PC-9 (cell line): ENCODE data around the gene CNDP1. TPM values are rescaled to one million over a fixed set of nuclear protein-coding genes. Genes with fewer than 3 reads are reported as not detected.
"Not testable (repeated sequence)": the region's sequence is repeated elsewhere in the genome, so short reads cannot be mapped to it uniquely, and the experiment has no call there.

Source experiments
- BruUV-seq: library from RNA; stranded (reverse); fragments of 400-500 nt; replicated peaks from 2 replicates; lab custom pipeline; 2021; lab: Mats Ljungman, UMichigan
- CTCF ChIA-PET: fragments of 300-600 bp; sonication (Branson Sonifier 250); formaldehyde crosslinking; loops from one replicate; lab custom pipeline; 2022; ENCODE audit warnings: antibody characterized with exemption; lab: Charles Lee
- POLR2A ChIA-PET: fragments of 300-600 bp; sonication (Branson Sonifier 250); formaldehyde crosslinking; loops from one replicate; lab custom pipeline; 2022; ENCODE audit warnings: antibody characterized with exemption; ENCODE audit not compliant: unreplicated experiment; lab: Charles Lee
- DNase-seq, 2 experiments: peaks; one replicate each; pipeline versions ENCODE4 v3.0.0 to v3.0.0-alpha.2; 2015 to 2022; ENCODE audit warnings: mixed read lengths in 1 of 2
- H2AFZ ChIP-seq: fragments of 200-600 bp; sonication (generic); 2 replicates; pipeline ENCODE4 v1.8.1; 2017; ENCODE audit warnings: antibody characterized with exemption
- H3F3A ChIP-seq: fragments of 200-600 bp; sonication (generic); 2 replicates; pipeline ENCODE4 v1.8.1; 2017; ENCODE audit warnings: antibody characterized with exemption, mild to moderate bottlenecking, low read depth; ENCODE audit not compliant: insufficient read depth
- H3K27ac ChIP-seq: fragments of 200-600 bp; sonication (generic); 2 replicates; pipeline ENCODE4 v1.6.1; 2016; ENCODE audit warnings: mixed run types
- H3K27me3 ChIP-seq: fragments of 200-600 bp; sonication (generic); 2 replicates; pipeline ENCODE4 v1.6.1; 2016; ENCODE audit warnings: low read depth, mixed run types; ENCODE audit not compliant: insufficient read depth
- H3K36me3 ChIP-seq: fragments of 200-600 bp; sonication (generic); 2 replicates; pipeline ENCODE4 v1.6.1; 2016; ENCODE audit warnings: low read depth, mixed run types
- H3K4me1 ChIP-seq: fragments of 200-600 bp; sonication (generic); replicated peaks from 2 replicates; pipeline ENCODE4 v1.6.1; 2016; ENCODE audit warnings: mixed run types; ENCODE audit not compliant: insufficient read depth
- H3K4me2 ChIP-seq: fragments of 200-600 bp; sonication (generic); 2 replicates; pipeline ENCODE4 v1.6.1; 2017; ENCODE audit warnings: mixed run types
- H3K4me3 ChIP-seq: fragments of 200-600 bp; sonication (generic); 2 replicates; pipeline ENCODE4 v1.6.1; 2016; ENCODE audit warnings: mixed run types
- H3K79me2 ChIP-seq: fragments of 200-600 bp; sonication (generic); 2 replicates; pipeline ENCODE4 v1.6.1; 2017; ENCODE audit warnings: low read depth, mixed run types
- H3K9me2 ChIP-seq: fragments of 200-600 bp; sonication (generic); 2 replicates; pipeline ENCODE4 v1.8.1; 2017; ENCODE audit warnings: mild to moderate bottlenecking; ENCODE audit not compliant: insufficient read depth
- H3K9me3 ChIP-seq: fragments of 200-600 bp; sonication (generic); 2 replicates; pipeline ENCODE4 v1.8.1; 2016; ENCODE audit warnings: low read depth; ENCODE audit not compliant: insufficient read depth
- H4K20me1 ChIP-seq: fragments of 200-600 bp; sonication (generic); 2 replicates; pipeline ENCODE4 v1.8.1; 2017; ENCODE audit not compliant: insufficient read depth
- EZH2 ChIP-seq: fragments of 200-600 bp; sonication (generic); IDR thresholded peaks from 2 replicates; pipeline ENCODE4 v1.8.0; 2017; ENCODE audit warnings: antibody characterized with exemption, low read depth
- intact Hi-C: fragments of 100-400 bp; cut with micrococcal nuclease; formaldehyde crosslinking; loops from one replicate; pipeline ENCODE4 v1.10.0; 2022; ENCODE audit not compliant: unreplicated experiment
- total RNA-seq: library from RNA; stranded (reverse); gene quantifications from 2 replicates; pipeline ENCODE4 v1.2.3, GENCODE V29; 2021
- TF ChIP-seq, protein P1 (sequence below): fragments of 200-600 bp; sonication (generic); conservative IDR thresholded peaks from 2 replicates; pipeline ENCODE4 v1.6.1; 2017; ENCODE audit warnings: mixed run types, antibody characterized with exemption, mild to moderate bottlenecking, moderate library complexity

The CNDP1 gene
- total RNA-seq, 1 experiment from 2014 or later, result not detected

DNA sequence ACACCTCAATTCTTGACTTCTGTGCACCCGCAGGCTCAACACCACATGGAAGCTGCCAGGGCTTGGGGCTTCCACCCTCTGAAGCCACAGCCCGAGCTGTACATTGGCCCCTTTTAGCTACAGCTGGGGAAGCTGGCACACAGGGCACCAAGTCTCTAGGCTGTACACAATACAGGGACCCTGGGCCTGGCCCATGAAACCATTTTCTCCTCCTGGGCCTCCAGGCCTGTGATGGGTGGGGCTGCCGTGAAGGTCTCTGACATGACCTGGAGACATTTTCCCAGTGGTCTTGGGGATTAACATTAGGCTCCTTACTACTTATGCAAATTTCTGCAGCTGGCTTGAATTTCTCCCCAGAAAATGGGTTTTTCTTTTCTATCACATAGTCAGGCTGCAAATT is 31.7 kb downstream of the CNDP1 start:
- H3K4me3 ChIP-seq, H3K79me2 ChIP-seq, H3K36me3 ChIP-seq, H3K4me2 ChIP-seq, CTCF ChIA-PET, H3K4me1 ChIP-seq, H2AFZ ChIP-seq, H3F3A ChIP-seq, H4K20me1 ChIP-seq, DNase-seq, H3K27ac ChIP-seq, H3K9me2 ChIP-seq, BruUV-seq, H3K9me3 ChIP-seq, POLR2A ChIA-PET, intact Hi-C loops: not testable (repeated sequence)
- H3K27me3 ChIP-seq, result peaks cover 93% of the 10 kb centered on the region

DNA sequence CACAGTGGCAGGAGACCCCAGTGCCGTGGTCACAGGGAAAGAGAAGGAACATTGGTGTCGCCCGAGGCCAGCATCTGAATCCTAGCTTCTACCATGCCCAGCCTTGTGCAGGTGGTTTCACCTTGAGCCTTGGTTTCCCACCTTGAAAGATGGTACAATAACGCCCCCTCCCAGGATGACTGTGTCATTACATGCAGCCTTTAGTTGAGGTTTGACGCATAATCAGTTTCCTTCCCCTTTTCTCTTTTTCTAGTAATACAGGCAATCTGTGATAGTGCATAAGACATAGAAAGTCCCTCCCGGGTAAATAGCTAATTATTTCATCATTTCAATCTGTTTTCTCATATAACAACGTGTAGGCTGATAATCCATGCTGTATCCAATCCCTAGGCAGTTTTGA is 33.5 kb downstream of the CNDP1 start:
- H3K9me3 ChIP-seq, result no peaks in the 10 kb centered on the region; the same call in 1 of the 2 replicates
- no peaks in the 10 kb centered on the region for H3K36me3 ChIP-seq
- H3K27me3 ChIP-seq, result peaks cover 91% of the 10 kb centered on the region
- H3K27ac ChIP-seq, result no peak overlapping the region
- H4K20me1 ChIP-seq, result no peaks in the 10 kb centered on the region
- H3K4me1 ChIP-seq, result no peaks in the 10 kb centered on the region
- H3K4me2 ChIP-seq, result no peak overlapping the region
- intact Hi-C loops, result no loop called here
- H3K4me3 ChIP-seq, result no peak overlapping the region
- no peak for DNase-seq
- no peaks in the 10 kb centered on the region for H3K79me2 ChIP-seq
- no TSS peak for BruUV-seq
- CTCF ChIA-PET, result no interaction called here
- TF ChIP-seq, protein P1, sequence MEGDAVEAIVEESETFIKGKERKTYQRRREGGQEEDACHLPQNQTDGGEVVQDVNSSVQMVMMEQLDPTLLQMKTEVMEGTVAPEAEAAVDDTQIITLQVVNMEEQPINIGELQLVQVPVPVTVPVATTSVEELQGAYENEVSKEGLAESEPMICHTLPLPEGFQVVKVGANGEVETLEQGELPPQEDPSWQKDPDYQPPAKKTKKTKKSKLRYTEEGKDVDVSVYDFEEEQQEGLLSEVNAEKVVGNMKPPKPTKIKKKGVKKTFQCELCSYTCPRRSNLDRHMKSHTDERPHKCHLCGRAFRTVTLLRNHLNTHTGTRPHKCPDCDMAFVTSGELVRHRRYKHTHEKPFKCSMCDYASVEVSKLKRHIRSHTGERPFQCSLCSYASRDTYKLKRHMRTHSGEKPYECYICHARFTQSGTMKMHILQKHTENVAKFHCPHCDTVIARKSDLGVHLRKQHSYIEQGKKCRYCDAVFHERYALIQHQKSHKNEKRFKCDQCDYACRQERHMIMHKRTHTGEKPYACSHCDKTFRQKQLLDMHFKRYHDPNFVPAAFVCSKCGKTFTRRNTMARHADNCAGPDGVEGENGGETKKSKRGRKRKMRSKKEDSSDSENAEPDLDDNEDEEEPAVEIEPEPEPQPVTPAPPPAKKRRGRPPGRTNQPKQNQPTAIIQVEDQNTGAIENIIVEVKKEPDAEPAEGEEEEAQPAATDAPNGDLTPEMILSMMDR, result no peak
- TF ChIP-seq EZH2, result no peak
- H3K9me2 ChIP-seq, result no peaks in the 10 kb centered on the region
- H2AFZ ChIP-seq, result no peak overlapping the region
- no peaks in the 10 kb centered on the region for H3F3A ChIP-seq
- POLR2A ChIA-PET, result no interaction called here

DNA sequence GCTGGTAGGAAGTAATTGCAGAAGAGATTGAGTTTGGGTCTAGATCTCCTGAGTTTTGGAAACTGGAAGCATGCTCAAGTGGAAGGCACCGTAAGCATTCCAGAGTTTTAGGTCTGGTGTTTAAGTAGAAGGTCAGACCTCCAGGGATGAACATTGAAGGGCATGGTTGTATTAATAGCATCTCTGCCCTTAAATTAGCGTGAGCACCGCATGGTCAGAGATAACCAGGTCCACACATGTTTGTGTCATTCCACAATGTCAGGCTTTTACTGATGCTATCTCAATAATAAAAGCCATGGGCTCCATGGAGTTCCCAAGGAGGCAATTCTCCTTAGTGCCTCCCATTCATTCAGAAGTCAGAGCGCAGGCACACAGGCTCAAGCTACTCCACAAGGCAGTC is 35.1 kb downstream of the CNDP1 start:
- no peaks in the 10 kb centered on the region for H3F3A ChIP-seq
- no peaks in the 10 kb centered on the region for H3K36me3 ChIP-seq
- intact Hi-C loops, result no loop called here
- no peaks in the 10 kb centered on the region for H3K79me2 ChIP-seq
- no peak overlapping the region for H3K4me2 ChIP-seq
- no peak for DNase-seq
- H3K27ac ChIP-seq, result no peak overlapping the region
- ChIA-PET CTCF (no interaction called here), POLR2A (no interaction called here)
- BruUV-seq, result no TSS peak
- H3K9me2 ChIP-seq, result no peaks in the 10 kb centered on the region
- no peak overlapping the region for H2AFZ ChIP-seq
- H3K4me1 ChIP-seq, result no peaks in the 10 kb centered on the region
- no peak overlapping the region for H3K4me3 ChIP-seq
- no peaks in the 10 kb centered on the region for H4K20me1 ChIP-seq
- TF ChIP-seq, protein P1, result no peak
- TF ChIP-seq EZH2, result no peak
- peaks cover 92% of the 10 kb centered on the region for H3K27me3 ChIP-seq
- H3K9me3 ChIP-seq, result no peaks in the 10 kb centered on the region; the same call in 1 of the 2 replicates

DNA sequence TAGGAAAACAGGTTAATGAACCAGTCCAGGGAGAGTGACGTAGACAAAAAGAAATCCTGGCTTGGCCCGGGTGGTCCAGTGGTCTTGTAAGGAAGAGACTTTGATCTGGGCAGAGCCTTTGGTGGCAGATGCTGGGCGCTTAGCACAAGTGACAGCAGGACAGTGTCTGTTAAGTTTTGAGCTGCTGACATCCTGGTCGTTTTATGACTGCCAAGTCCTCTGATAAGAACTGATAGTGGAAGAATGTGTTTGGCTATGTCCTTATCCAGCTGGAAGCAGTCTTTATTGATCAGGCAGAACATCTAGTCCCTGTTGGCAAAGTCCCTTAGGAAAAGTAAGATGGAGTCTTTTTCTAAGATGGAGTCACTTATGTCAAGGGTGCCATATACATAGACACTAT is 36.0 kb downstream of the CNDP1 start:
- Histone ChIP-seq H3K4me1 (no peaks in the 10 kb centered on the region), H3F3A (no peaks in the 10 kb centered on the region), H3K36me3 (no peaks in the 10 kb centered on the region), H4K20me1 (no peaks in the 10 kb centered on the region), H3K4me3 (no peak overlapping the region), H3K79me2 (no peaks in the 10 kb centered on the region), H3K4me2 (no peak overlapping the region), H3K27ac (no peak overlapping the region), H3K9me3 (no peaks in the 10 kb centered on the region; the same call in 1 of the 2 replicates), H3K9me2 (no peaks in the 10 kb centered on the region), H2AFZ (no peak overlapping the region), H3K27me3 (peaks cover 91% of the 10 kb centered on the region)
- CTCF ChIA-PET, result no interaction called here
- TF ChIP-seq, protein P1, result no peak
- no peak for TF ChIP-seq EZH2
- BruUV-seq, result no TSS peak
- POLR2A ChIA-PET, result no interaction called here
- intact Hi-C loops, result no loop called here
- no peak for DNase-seq
